HG03280 (cell line): ENCODE data around the gene MCOLN1.

Experiments
- ATAC-seq: cut with Tn5 transposase; IDR thresholded peaks from one replicate; pipeline ENCODE4 v1.9.1; 2021; ENCODE audit warnings: mild to moderate bottlenecking, moderate library complexity; ENCODE audit not compliant: unreplicated experiment

Gene MCOLN1

DNA sequence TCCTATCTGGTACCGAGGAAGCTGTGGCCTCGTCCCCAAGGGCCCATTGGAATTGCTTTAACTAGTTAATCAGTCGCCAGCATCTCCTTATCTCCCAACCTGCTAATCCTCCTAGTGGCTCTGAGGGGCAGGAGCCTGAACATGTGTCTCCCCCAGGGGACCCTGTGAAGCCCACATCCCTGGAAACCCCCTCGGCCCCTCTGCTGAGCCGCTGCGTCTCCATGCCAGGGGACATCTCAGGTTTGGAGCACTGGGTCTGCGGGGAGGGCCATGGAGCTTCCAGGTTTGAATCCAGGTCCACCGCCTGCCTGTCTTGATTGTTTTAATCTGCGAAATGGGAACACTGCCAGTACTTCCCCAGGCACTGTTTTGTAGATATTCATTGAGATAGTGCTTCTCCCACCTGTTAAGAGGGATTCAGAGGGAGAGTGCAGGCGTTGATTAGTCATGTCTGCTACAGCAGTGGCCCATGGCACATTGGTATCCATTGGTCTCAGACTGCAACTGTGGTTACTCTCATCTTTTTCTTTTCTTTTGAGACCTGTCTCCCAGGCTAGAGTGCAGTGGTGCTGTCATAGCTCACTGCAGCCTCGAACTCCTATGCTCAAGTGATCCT lies 19.5 kb downstream of the MCOLN1 start:
- no peak for ATAC-seq

DNA sequence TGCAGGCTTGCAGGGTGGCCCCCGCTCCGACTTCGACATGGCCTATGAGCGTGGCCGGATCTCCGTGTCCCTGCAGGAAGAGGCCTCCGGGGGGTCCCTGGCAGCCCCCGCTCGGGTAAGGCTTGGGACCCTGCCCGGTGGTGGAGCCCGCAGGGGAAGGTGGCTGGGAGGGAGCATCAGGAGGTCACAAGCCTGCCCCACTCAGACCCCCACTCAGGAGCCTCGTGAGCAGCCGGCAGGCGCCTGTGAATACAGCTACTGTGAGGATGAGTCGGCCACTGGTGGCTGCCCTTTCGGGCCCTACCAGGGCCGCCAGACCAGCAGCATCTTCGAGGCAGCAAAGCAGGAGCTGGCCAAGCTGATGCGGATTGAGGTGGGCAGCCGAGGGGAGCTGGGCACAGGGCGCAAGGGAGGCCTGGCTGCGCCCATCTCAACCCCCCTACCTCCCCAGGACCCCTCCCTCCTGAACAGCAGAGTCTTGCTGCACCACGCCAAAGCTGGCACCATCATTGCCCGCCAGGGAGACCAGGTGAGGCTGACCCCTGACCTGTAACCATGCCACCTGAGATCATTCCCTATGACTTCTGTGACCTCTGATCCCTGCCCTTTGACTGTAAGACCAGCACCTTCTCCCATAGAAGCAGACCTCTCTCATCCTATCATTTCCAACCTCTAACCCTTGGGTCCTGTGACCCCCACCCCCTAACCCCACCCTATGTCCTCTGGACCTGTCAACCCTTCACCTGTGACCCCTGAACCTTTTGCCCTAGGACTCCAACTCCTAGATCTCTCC lies 20.3 kb downstream of the MCOLN1 start:
- no peak for ATAC-seq

DNA sequence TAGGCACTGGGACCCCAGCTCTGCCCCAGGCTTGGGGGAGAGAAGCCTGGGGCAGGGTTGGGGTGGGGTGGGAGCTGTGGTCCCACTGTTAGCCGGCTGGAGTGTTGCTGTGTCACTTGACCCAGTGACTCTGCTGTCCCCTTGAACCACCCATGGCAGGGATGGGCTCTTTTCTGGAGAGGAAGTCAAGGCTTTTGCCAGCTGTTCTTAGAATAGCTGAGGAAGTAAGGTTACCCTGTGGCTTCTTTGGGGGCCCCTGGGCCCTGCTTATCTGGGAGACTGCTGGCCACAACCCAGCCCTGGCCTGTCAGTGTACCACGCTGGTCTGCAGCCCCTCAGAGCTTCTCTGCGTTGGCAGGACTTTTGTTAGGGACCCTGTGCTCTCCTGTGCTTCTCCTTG lies 22.2 kb downstream of the MCOLN1 start:
- ATAC-seq: no peak

DNA sequence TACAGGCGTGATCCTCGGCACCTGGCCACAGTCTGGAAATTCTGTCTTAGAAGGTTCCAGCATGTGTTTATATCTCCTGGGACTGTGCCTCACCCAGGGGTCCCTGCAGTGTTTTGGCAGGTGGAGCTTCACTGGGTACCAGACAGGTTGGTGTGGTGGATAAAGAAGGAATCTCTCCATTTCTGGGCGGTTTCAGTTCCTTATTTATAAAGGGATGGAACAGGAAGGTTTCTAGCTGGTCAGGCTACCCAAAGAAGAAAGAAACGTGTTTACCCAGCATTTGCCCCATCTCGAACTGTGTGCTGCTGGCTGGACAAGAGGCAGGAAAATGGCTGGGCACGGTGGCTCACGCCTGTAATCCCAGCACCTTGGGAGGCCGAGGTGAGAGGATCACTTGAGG lies 22.9 kb downstream of the MCOLN1 start:
- no peak for ATAC-seq

DNA sequence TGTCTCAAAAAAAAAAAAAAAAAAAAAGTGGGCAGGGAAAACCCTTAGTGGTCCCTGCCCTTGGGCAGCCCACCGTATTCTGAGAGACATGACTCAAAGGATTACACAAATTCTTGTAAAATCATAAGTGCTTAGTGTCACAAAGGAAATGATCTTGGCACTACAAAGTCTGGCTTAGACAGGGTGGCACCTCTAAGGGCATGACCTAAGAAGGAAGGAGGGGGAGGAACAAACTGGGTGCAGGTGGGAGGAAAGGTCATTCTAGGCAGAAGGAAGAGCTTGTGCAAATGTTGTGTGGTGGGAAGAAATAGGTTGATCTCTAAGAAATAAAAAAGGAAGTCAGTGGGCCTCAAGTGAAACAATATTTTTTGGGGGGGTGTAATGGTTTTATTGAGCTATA lies 23.5 kb downstream of the MCOLN1 start:
- no peak for ATAC-seq

DNA sequence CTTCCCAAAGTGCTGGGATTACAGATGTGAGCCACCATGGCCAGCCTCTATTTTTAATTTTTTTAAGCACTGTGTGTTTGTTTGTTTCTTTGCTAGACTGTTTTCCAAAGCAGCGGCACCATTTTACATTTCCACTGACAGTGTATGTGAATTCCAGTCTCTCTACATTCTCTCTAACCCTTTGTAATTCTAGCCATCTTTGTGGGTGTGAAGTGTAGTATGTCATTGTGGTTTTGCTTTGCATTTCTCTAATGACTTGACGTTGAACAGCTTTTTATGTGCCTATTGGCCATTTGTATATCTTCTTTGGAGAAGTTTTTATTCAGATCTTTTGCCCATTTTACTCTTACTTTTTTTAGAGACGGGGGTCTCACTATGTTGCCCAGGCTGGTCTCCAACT lies 24.7 kb downstream of the MCOLN1 start:
- ATAC-seq: no peak

DNA sequence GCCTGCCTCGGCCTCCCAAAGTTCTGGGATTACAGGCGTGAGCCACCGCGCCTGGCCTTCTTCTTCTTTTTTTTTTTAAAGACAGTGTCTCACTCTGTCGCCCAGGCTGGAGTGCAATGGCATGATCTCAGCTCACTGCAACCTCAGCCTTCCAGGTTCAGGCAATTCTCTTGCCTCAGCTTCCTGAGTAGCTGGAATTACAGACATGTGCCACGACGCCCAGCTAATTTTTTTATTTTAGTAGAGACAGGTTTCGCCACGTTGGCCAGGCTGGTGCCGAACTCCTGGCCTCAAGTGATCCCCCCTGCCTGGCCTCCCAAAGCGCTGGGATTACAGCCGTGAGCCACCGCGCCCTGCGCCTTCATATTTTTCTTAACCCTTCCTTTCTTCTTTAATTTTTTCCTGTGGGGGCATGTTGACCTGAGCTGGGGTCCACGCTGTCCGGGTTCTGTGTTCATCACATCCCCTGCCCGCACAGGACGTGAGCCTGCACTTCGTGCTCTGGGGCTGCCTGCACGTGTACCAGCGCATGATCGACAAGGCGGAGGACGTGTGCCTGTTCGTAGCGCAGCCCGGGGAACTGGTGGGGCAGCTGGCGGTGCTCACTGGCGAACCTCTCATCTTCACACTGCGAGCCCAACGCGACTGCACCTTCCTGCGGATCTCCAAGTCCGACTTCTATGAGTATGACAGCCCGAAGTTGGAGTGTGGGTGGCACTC lies 27.2 kb downstream of the MCOLN1 start:
- ATAC-seq: no peak

DNA sequence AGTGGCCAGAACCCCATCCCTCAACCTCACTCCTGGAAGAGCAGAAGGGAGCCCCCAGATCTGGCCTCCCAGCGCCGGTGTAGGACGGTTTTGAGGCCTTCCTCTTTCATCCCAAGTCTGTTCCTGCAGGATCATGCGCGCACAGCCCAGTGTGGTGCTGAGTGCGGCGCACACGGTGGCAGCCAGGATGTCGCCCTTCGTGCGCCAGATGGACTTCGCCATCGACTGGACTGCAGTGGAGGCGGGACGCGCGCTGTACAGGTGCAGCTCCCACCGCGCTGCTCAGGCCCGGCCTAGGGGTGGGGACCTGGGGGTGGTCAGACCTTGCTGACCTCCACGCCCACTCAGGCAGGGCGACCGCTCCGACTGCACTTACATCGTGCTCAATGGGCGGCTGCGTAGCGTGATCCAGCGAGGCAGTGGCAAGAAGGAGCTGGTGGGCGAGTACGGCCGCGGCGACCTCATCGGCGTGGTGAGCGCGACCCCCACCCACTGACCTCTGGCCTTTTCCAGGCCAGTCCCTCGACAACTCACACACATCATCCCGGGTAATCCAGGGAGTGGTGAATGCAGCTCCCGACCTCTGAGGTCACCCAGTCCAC lies 27.8 kb downstream of the MCOLN1 start:
- no peak for ATAC-seq

DNA sequence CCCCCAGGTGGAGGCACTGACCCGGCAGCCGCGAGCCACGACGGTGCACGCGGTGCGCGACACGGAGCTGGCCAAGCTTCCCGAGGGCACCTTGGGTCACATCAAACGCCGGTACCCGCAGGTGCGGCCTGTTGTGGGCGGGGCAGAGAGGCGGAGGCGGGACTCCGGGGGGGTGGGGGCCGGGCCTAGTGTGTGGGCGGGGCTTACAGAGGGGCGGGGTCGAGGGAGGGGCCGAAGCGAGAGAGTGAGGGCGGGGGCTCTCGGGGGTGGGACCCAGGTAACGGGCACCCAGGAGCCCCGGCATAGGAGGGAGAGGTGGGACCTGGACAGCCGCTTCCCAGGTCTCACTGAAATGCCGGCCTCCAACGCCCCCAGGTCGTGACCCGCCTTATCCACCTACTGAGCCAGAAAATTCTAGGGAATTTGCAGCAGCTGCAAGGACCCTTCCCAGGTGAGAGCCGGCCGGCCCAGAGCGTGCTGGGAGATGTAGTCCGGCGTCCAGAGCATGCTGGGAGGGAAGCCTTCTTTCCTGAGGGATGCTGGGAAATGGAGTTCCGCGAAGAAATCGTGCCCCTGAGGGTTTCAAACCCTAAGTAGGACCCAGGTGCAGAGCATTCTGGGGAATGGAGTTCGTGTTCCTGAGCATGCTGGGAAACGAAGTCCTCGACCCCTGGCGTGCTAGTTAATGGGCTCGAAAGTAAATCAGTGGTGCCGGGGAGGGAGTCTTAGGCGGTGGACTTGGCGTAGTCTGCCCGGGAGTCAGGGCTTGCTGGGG lies 28.8 kb downstream of the MCOLN1 start:
- ATAC-seq: no peak

DNA sequence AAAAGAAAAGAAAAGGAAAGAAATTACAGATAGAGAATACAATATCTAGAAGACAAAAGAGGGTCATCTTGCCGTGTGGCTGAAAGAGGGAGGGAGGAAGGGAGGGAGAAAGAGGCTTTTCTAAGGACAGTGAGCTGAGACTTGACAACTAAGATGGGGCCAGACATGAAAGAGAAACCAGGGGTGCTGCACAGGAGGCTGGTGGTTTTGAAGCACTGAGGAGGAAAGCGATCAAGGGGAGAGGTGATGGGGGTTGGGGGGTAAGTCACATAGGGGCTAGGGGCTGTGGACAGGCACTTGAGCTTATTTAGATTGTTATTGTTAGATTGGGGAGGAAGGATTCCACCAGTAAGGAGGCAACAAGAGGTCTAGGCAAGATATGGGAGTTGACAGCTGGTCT lies 30.4 kb downstream of the MCOLN1 start:
- no peak for ATAC-seq

DNA sequence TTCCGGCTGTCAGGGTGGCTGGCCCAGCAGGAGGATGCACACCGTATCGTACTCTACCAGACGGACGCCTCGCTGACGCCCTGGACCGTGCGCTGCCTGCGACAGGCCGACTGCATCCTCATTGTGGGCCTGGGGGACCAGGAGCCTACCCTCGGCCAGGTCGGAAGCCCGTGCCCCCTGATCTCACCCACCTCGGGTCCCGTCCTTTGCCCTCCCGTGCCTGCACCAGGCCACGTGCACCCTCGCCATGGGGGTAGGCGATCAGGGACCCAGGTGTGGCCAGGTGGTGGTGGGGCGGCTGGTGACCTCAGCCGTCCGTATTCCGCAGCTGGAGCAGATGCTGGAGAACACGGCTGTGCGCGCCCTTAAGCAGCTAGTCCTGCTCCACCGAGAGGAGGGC lies 32.1 kb downstream of the MCOLN1 start:
- no peak for ATAC-seq

DNA sequence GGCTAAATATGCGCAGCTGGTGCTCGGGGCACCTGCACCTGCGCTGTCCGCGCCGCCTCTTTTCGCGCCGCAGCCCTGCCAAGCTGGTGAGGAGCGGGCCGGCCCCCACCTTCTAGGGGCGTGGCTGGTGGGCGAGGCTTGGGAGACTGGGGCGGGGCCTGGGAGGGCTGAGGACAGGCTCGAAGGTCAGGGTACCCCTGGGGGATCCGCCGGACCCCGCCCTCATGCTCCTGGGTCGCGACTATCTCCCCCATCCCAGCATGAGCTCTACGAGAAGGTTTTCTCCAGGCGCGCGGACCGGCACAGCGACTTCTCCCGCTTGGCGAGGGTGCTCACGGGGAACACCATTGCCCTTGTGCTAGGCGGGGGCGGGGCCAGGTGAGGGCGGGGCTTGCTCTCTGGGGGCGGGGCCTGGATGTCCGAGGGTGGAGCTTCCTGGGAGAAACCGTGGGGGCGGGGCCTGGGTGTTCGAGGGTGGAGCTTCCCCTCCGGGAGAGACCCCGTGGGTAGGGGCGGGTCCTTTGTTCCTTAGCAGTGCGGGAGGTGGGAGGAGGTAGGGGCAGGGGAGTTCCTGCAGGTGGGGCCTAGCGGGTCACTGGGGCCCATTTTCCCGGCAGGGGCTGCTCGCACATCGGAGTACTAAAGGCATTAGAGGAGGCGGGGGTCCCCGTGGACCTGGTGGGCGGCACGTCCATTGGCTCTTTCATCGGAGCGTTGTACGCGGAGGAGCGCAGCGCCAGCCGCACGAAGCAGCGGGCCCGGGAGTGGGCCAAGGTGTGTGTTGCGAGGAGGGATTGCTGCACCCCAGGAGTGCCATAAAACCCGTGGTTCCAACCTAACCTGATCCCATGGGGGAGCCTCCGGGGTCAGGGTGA lies 32.8 kb downstream of the MCOLN1 start:
- ATAC-seq: no peak

DNA sequence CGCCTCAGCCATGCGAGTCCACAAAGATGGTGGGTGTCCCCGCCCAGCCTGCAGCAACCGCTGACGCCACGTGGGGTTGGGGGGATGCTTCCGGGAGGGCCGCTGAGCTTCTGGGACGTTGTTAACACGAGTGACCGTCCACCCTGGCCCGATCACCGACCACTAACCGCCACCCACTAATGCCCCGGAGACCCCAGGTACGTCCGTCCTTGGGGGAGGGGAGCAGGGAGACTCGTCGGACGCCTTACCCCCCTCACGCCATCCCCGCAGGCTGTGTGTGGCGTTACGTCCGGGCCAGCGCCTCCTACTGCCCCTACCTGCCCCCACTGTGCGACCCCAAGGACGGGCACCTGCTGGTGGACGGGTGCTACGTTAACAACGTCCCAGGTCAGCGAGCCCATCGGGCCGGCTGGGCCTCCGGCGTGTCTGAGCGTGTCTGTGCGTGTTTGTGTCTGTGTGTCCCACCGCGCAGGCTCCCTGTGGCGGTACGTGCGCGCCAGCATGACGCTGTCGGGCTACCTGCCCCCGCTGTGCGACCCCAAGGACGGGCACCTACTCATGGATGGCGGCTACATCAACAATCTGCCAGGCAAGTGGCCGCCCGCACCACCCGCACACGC lies 34.4 kb downstream of the MCOLN1 start:
- ATAC-seq: no peak

DNA sequence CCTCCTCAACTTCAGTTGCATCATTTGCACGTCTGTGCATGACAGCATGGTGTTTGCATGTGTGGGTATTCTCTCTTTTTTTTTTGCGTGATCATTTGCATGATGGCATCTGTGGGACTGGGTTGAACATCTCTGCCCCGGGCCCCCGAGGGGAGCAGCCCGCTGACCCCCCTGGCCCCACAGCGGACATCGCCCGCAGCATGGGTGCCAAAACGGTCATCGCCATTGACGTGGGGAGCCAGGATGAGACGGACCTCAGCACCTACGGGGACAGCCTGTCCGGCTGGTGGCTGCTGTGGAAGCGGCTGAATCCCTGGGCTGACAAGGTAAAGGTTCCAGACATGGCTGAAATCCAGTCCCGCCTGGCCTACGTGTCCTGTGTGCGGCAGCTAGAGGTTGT lies 36.2 kb downstream of the MCOLN1 start:
- ATAC-seq: no peak

DNA sequence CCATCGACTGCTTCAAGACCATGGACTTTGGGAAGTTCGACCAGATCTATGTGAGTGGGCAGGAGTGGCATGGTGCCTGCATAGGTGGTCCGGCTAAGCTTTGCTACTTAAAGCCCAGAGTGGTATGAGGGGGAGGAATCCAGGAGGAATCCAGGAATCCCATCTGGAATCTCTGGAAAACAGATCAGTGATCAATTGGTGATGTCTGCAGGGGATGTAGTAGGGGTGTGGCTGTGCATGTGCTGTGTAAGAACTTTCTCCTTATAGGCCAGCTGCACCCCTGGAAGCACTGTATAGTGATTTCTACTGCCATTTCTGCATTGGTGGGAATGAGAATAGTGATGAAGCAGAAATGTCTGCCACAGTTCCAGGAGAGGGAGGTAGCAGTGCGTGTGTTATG lies 36.7 kb downstream of the MCOLN1 start:
- ATAC-seq: no peak

DNA sequence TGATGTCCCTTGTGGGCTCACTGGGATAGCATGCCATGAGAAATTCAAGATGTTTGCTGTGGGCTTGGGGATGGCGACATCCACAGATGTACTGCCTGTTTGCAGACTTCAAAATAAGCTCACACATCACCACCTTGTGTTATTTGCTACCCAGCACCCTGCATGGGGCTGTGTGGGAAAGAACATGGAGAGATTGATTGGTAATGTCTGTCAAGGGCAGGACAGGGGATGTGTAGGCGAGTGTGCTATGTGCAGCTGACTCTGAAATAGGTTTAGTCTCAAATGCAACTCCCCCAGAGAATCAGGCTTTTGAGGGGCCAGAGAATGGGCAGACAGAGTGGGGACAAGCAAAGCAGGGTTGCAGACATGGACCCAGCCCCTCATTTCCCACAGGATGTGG lies 37.8 kb downstream of the MCOLN1 start:
- no peak for ATAC-seq

DNA sequence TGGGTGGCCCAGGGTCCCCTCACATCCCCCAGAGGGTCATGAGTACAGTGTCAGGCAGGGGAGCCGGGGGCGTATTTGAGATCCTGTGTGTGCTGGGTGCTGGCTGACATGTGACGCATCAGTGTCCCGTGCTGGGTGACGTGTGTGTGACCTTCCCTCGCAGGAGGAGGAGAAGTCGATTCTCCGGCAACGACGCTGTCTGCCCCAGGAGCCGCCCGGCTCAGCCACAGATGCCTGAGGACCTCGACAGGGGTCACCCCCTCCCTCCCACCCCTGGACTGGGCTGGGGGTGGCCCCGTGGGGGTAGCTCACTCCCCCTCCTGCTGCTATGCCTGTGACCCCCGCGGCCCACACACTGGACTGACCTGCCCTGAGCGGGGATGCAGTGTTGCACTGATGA lies 38.9 kb downstream of the MCOLN1 start:
- no peak for ATAC-seq

DNA sequence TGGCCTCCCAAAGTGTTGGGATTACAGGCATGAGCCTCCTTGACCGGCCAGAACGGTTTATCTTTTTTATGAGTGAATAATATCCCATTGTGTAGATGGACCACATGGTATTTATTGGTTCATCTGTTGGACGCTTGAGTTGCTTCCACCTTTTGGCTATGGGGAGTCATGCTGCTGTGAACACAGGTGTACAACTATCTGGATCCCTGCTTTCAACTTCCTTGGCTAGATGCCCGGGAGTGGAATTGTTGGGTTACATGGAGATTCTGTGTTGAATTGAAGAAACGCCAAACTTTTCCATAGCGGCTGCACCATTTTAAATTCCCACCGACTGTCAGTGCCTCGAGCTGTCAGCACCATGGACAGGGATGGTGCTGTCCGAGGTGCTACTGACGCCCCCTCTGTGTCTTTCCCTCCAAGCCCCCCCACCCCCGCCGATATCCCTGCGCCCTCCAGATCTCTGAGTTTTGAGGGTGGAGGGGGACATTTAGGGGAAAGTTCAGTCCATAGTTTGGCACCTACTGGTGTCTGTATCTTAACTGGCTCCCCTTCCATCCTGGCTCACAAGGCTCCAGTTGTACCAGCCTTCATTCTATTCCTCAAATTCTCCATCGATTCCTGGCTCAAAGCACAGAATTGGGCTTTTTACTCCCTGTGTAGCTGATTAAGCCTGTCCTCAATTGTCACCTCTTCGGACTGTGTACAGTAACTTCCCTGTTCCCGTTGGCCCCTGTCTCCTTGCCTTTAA lies 40.4 kb downstream of the MCOLN1 start:
- ATAC-seq: no peak

DNA sequence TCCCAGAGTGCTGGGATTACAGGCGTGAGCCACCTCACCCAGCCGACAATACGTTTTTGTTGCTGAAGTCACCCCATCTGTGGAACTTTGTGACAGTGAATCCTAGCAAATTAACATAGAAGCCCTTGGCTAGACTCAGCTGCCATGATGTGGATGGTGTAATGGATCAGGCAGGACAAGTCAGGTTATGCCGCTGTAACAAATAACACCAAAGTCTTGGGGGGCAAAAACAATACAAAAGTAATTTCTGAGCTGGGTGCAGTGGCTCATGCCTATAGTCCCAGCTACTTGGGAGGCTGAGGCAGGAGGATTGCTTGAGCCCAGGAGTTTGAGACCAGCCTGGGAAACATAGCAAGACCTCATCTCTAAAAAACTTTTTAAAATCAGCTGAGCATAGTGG lies 42.4 kb downstream of the MCOLN1 start:
- no peak for ATAC-seq
